ENCODE data around the gene WDR11.

Gene WDR11

DNA sequence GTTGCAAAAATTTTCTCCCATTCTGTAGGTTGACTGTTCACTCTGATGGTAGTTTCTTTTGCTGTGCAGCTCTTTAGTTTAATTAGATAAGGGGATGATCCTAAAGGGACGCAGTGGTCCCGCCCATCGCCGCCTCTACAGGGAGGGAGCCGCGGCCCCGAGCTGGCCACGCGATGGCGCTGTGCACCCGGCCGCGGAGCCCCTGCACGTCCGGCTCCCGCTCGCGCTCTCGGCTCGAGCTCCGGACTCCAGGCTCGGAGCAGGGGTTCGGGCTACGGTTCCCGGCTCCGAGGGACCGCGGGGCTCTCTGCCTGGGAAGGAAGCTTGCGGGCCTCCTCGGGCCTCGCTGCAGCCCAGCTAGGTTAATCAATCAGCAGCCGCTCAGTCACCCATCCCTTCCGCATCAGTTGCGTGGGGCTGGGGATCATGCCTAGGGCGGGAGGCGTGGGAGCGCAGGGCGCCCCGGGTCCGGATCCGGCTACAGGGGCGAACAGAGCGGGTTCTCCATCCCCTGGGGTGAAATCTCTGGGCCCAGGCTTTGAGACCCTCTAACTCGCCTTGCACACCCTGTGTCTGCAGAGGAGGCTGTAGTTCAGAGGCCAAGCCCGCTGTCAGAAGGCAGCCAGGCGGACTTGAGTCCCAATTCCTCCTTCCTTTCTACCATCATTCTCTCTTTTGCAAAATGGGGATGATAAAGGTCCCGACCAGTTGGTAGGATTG, 97.9 kb downstream of the WDR11 start:
- peak overlapping the region; percentile 66 to 68 (median 67) for H3K4me3 Mint-ChIP-seq
- TF ChIP-seq, protein P1, sequence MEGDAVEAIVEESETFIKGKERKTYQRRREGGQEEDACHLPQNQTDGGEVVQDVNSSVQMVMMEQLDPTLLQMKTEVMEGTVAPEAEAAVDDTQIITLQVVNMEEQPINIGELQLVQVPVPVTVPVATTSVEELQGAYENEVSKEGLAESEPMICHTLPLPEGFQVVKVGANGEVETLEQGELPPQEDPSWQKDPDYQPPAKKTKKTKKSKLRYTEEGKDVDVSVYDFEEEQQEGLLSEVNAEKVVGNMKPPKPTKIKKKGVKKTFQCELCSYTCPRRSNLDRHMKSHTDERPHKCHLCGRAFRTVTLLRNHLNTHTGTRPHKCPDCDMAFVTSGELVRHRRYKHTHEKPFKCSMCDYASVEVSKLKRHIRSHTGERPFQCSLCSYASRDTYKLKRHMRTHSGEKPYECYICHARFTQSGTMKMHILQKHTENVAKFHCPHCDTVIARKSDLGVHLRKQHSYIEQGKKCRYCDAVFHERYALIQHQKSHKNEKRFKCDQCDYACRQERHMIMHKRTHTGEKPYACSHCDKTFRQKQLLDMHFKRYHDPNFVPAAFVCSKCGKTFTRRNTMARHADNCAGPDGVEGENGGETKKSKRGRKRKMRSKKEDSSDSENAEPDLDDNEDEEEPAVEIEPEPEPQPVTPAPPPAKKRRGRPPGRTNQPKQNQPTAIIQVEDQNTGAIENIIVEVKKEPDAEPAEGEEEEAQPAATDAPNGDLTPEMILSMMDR (IDR thresholded peaks at IDR 0.05; ENCODE audit: unreplicated experiment in 3 of 3), result peak; percentile 95 to 96 (median 96)
- H3K36me3 Mint-ChIP-seq (ENCODE audit: low read depth), result no peaks in the 10 kb centered on the region
- peaks cover 16% of the 10 kb centered on the region for H3K9me3 Mint-ChIP-seq
- peaks cover 37% of the 10 kb centered on the region for H3K27me3 Mint-ChIP-seq (ENCODE audit: low read depth)
- H3K4me1 Mint-ChIP-seq, result peaks cover 23% of the 10 kb centered on the region
- H3K27ac Mint-ChIP-seq, result peak overlapping the region in 2 of 3 experiments; percentile 67 to 71

GRCh38 chr10:120949609-120950031, 98.5 kb downstream of the WDR11 start:
- H3K4me1 Mint-ChIP-seq, result peaks cover 23% of the 10 kb centered on the region
- H3K27ac Mint-ChIP-seq, result peak overlapping the region; percentile 58 to 71 (median 67)
- TF ChIP-seq, protein P1 (IDR thresholded peaks at IDR 0.05; ENCODE audit: unreplicated experiment in 3 of 3), result no peak
- peaks cover 20% of the 10 kb centered on the region for H3K9me3 Mint-ChIP-seq
- peaks cover 37% of the 10 kb centered on the region for H3K27me3 Mint-ChIP-seq (ENCODE audit: low read depth)
- peak overlapping the region; percentile 66 to 68 (median 67) for H3K4me3 Mint-ChIP-seq
- no peaks in the 10 kb centered on the region for H3K36me3 Mint-ChIP-seq (ENCODE audit: low read depth)

- Mint-ChIP-seq H3K4me1 (peaks cover 23% of the 10 kb centered on the region), H3K4me3 (peak overlapping the region; percentile 66 to 68 (median 67)), H3K27ac (peak overlapping the region; percentile 58 to 71 (median 67)), H3K9me3 (peaks cover 24% of the 10 kb centered on the region), H3K27me3 (ENCODE audit: low read depth) (peaks cover 41% of the 10 kb centered on the region), H3K36me3 (ENCODE audit: low read depth) (no peaks in the 10 kb centered on the region)
- TF ChIP-seq, protein P1 (IDR thresholded peaks at IDR 0.05; ENCODE audit: unreplicated experiment in 3 of 3), result no peak
Measured at GRCh38 chr10:120950051-120950561, 98.9 kb downstream of the WDR11 start.

DNA sequence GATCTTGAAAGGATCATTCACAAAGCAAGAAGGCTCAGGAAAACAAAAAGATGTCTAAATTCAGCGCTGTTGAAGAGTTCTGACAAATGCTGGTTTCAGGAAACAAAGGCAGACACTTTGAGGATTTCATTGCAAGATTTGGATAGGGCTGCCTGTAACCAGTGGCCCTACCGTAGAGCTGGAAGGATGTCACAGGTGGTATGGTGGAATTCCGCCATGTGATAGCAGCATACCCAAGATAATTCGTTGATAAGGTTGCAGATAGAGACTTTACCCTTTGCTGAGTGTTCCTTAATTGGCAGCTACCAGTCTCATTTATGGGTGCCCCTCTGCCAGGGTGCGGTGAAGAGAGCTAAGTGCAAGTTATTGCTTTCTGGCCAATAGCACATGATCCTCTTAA, 100.1 kb downstream of the WDR11 start:
- H3K27ac Mint-ChIP-seq, result no peak overlapping the region
- H3K4me1 Mint-ChIP-seq, result peaks cover 15% of the 10 kb centered on the region
- H3K36me3 Mint-ChIP-seq (ENCODE audit: low read depth), result no peaks in the 10 kb centered on the region
- H3K4me3 Mint-ChIP-seq, result no peak overlapping the region
- TF ChIP-seq, protein P1 (IDR thresholded peaks at IDR 0.05; ENCODE audit: unreplicated experiment in 3 of 3), result no peak
- H3K27me3 Mint-ChIP-seq (ENCODE audit: low read depth), result peaks cover 44% of the 10 kb centered on the region
- H3K9me3 Mint-ChIP-seq, result peaks cover 26% of the 10 kb centered on the region

GRCh38 chr10:120953897-120954296, 102.7 kb downstream of the WDR11 start:
- Mint-ChIP-seq H3K4me1 (peaks cover 12% of the 10 kb centered on the region), H3K27me3 (ENCODE audit: low read depth) (peaks cover 39% of the 10 kb centered on the region), H3K27ac (no peak overlapping the region), H3K4me3 (no peak overlapping the region), H3K9me3 (peaks cover 28% of the 10 kb centered on the region), H3K36me3 (ENCODE audit: low read depth) (no peaks in the 10 kb centered on the region)
- TF ChIP-seq, protein P1 (IDR thresholded peaks at IDR 0.05; ENCODE audit: unreplicated experiment in 3 of 3), result no peak
